Right atrium auricular region (tissue), 2 donors: ENCODE measurements around the gene ZFP92. TPM values are rescaled to one million over a fixed set of nuclear protein-coding genes. Genes with fewer than 3 reads are reported as not detected.
"Not testable (repeated sequence)": the region's sequence is repeated elsewhere in the genome, so short reads cannot be mapped to it uniquely, and the experiment has no call there.

Experiments
- DNase-seq: peaks from one replicate; pipeline ENCODE4 v3.0.0-alpha.2; 2019; ENCODE audit warnings: low spot score
- H3K27ac ChIP-seq, 2 donors: fragments of 200-600 bp; sonication (generic); 1 replicate in 1 of 2; 2 replicates in 1 of 2; pipeline ENCODE4 v1.5.1; 2016 to 2019
- H3K27me3 ChIP-seq, 2 donors: fragments of 200-600 bp; sonication (generic); one replicate each; pipeline versions ENCODE4 v1.5.1 to v1.6.0; 2017 to 2019
- H3K36me3 ChIP-seq: fragments of 200-600 bp; sonication (generic); one replicate; pipeline ENCODE4 v1.5.1; 2016
- H3K4me1 ChIP-seq, 2 donors: fragments of 200-600 bp; sonication (generic); one replicate each; pipeline versions ENCODE4 v1.5.1 to v1.6.0; 2017 to 2019
- H3K4me3 ChIP-seq, 2 donors: fragments of 200-600 bp; sonication (generic); 1 replicate in 1 of 2; 2 replicates in 1 of 2; pipeline ENCODE4 v1.5.1; 2017 to 2019; ENCODE audit warnings: mild to moderate bottlenecking in 1 of 2, moderate library complexity in 1 of 2
- H3K9me3 ChIP-seq, 2 donors: fragments of 200-600 bp; sonication (generic); one replicate each; pipeline ENCODE4 v1.5.1; 2019
- total RNA-seq, 2 donors: library from RNA; depleted of rRNA; stranded (reverse); fragments of >200 nt; gene quantifications; one replicate each; pipeline ENCODE4 v1.1.0, GENCODE V29; 2016
- TF ChIP-seq, protein P1 (sequence below), 2 donors: fragments of 200-600 bp; sonication (generic); IDR thresholded peaks; one replicate each; pipeline ENCODE4 v1.5.1; 2019; ENCODE audit warnings: antibody characterized with exemption in 2 of 2

The ZFP92 gene
- total RNA-seq, 2 donors from 2014 or later, result 0.85 to 1.6 TPM

DNA sequence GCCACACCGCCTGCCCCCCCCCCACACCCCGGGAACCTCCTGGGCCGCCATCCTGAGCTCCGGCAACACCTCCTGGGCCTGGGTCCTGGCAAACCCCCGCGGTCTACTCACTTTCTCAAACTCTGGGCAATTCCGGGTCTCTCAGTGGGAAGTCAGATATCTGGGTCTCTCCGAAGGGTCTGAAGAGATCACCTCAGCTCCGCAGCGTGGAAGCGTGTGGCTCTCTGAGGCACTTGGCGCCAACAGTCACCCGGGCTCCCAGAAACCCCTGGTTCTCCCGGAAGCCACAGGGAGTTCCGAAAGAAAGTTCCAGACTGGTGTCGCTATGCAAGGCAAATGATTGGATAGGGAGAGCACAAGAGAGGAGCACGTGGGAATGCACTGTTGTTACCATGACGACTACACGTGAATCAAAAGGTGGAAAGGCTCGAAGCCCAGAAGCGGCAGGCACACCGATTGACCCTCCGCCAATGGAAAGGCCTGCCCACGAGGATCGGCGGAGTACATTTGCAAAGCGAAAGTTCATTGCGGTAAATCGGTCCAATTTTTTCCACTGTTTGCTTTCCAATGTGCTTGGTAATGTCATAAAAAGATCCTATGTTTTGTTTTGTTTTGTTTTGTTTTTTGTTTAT lies 10.0 kb upstream of the ZFP92 start, which contains the start of gene PNMA6E:
Gene PNMA6E (minus strand): TSS at position 218 of the 632 bp plus-strand sequence. CDS start 2,501 bp downstream, outside the sequence.
- no peaks in the 10 kb centered on the region for H3K9me3 ChIP-seq
- H3K36me3 ChIP-seq, result no peaks in the 10 kb centered on the region
- TF ChIP-seq, protein P1, sequence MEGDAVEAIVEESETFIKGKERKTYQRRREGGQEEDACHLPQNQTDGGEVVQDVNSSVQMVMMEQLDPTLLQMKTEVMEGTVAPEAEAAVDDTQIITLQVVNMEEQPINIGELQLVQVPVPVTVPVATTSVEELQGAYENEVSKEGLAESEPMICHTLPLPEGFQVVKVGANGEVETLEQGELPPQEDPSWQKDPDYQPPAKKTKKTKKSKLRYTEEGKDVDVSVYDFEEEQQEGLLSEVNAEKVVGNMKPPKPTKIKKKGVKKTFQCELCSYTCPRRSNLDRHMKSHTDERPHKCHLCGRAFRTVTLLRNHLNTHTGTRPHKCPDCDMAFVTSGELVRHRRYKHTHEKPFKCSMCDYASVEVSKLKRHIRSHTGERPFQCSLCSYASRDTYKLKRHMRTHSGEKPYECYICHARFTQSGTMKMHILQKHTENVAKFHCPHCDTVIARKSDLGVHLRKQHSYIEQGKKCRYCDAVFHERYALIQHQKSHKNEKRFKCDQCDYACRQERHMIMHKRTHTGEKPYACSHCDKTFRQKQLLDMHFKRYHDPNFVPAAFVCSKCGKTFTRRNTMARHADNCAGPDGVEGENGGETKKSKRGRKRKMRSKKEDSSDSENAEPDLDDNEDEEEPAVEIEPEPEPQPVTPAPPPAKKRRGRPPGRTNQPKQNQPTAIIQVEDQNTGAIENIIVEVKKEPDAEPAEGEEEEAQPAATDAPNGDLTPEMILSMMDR (IDR thresholded peaks at IDR 0.05), result no peak
- no peak within 1 kb of the TSS for H3K27ac ChIP-seq
- no peak within 1 kb of the TSS for H3K4me3 ChIP-seq
- H3K27me3 ChIP-seq, result no peaks in the 10 kb centered on the region
- H3K4me1 ChIP-seq, result no peaks in the 10 kb centered on the region
- no peak for DNase-seq

DNA sequence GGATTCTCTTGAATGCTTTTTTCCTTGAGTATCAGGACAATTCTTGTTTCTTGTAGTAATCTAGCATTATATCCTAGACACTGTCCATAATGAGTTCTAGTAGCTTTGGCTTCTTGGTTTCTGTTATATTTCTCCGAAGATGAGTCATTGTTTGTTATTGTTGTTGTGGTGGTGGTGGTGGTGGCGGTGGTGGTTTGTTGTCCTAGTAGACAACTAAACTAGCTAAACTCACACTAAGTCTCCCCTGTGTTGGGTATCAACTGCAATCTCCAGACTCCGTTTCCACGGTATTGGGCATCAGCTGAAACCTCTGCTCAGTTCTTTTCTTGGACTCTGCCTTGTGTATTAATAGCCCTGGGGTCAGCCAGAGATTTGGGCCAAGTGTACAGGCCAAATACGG lies 6.9 kb upstream of the ZFP92 start:
- not testable (repeated sequence) for H3K27ac ChIP-seq, H3K36me3 ChIP-seq, H3K4me3 ChIP-seq, H3K27me3 ChIP-seq, DNase-seq, H3K9me3 ChIP-seq, H3K4me1 ChIP-seq

DNA sequence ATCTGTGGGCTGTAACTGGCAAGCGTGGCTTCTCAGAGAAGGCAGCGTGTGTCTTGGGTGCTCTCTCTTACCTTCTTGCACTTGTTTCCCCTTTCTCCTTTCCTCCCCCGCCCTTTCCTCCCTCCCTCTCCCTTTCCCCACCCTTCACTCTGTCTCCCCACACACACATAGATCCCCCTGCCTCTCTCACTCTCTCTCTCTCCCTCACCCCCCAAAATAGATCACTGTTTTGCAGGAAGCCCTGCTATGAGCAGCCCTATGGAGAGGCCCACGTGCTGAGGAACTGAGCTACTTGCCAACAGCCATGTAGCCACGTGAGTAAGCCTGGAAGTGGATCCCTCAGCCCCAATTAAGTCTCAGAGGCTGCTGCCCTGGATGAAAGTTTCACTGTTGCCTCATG lies 5.8 kb upstream of the ZFP92 start:
- Histone ChIP-seq H3K27ac (no peak overlapping the region), H3K9me3 (no peaks in the 10 kb centered on the region), H3K27me3 (no peaks in the 10 kb centered on the region), H3K36me3 (no peaks in the 10 kb centered on the region), H3K4me3 (no peak overlapping the region), H3K4me1 (no peaks in the 10 kb centered on the region)
- DNase-seq, result no peak
- TF ChIP-seq, protein P1 (IDR thresholded peaks at IDR 0.05), result no peak

DNA sequence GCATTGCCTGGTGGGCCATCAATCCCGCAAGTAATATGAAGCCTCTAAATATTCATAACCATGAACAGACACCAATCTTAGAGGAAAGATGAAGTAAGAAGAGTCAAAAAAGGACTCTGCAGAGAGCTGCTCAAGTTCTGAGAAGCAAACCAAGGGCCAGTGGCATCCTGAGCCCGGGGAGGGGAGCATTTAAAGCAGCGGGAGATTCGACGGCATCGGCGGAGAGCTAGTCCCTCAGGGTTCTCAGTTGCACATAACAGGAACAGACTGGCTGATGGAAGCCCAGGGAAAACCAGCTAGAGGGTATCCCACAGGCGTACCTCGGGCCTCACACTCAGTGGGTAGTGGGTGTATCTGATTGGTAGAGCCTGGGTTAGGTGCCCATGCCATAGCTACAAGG lies 5.3 kb upstream of the ZFP92 start:
- TF ChIP-seq, protein P1 (IDR thresholded peaks at IDR 0.05), result no peak
- no peak for DNase-seq

DNA sequence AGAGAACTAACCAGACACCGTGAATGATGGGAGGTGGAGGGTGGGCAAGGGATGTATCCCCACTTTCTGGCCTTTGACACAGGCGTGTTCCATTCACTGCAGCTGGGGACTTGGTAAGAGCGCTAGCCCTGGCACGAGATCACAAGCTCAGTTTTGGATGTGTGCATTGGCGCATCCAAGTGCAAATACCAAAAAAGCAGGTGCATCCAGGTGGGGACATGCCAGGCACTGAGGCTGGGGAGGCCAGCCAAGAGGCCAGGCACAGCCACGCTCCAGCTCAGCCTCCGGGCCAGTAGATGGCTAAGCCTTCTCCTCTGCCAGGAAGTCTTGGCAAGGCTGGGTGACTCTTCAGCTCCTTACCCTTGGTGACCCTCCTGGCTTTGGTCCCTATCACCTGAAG lies 4.4 kb upstream of the ZFP92 start:
- DNase-seq, result no peak
- TF ChIP-seq, protein P1 (IDR thresholded peaks at IDR 0.05), result no peak

More for the DNA sequence above, 5.3 kb upstream of the ZFP92 start:
- H3K4me3 ChIP-seq, result no peak overlapping the region
- no peaks in the 10 kb centered on the region for H3K36me3 ChIP-seq
- no peaks in the 10 kb centered on the region for H3K4me1 ChIP-seq
- H3K9me3 ChIP-seq, result no peaks in the 10 kb centered on the region
- H3K27me3 ChIP-seq, result no peaks in the 10 kb centered on the region
- no peak overlapping the region for H3K27ac ChIP-seq

DNA sequence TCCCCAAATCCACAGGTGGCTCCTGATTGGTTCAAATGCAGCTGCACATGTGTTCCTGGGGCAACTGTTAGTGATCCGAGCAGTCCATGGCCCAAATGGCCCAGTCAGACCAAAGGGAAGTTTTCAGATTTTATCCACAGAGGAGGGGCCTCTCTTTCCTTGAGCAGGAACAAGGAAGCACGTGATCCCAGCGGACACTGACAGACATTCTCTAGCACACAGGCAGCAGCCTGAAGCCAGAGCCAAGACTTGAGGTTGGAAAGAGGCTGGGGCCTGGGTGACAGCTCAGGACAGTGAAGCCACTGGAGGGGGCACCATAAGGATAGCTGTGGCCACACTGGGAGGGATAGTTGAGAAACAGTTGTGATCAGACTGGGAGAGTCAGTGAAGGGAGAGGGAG lies 3.5 kb upstream of the ZFP92 start:
- H3K4me3 ChIP-seq, result no peak overlapping the region
- no peaks in the 10 kb centered on the region for H3K36me3 ChIP-seq
- no peaks in the 10 kb centered on the region for H3K27me3 ChIP-seq
- TF ChIP-seq, protein P1 (IDR thresholded peaks at IDR 0.05), result no peak
- H3K4me1 ChIP-seq, result peaks cover 0 to 7% of the 10 kb centered on the region in 2 donors
- H3K9me3 ChIP-seq, result no peaks in the 10 kb centered on the region
- H3K27ac ChIP-seq, result no peak overlapping the region
- DNase-seq, result no peak

More for the DNA sequence above, 4.4 kb upstream of the ZFP92 start:
- no peak overlapping the region for H3K27ac ChIP-seq
- H3K27me3 ChIP-seq, result no peaks in the 10 kb centered on the region
- peaks cover 0 to 4% of the 10 kb centered on the region in 2 donors for H3K4me1 ChIP-seq
- no peak overlapping the region for H3K4me3 ChIP-seq
- no peaks in the 10 kb centered on the region for H3K36me3 ChIP-seq
- H3K9me3 ChIP-seq, result no peaks in the 10 kb centered on the region
